Thyroid gland (tissue), 4 donors: ENCODE measurements around the gene AIRE.

Experiments used
- POLR2A ChIP-seq, 2 donors: fragments of 450-650 bp; IDR thresholded peaks; one replicate each; pipeline ENCODE4 v1.6.1; 2017; ENCODE audit warnings: antibody characterized with exemption in 2 of 2, mild to moderate bottlenecking in 2 of 2, moderate library complexity in 1 of 2
- TF ChIP-seq, protein P1 (sequence below), 6 experiments: fragments of 200-600 bp in 3 of 6; fragments of 450-650 bp in 3 of 6; sonication (generic) in 3 of 6; IDR thresholded peaks; one replicate each; pipeline ENCODE4 v1.5.1; 2016 to 2019; ENCODE audit warnings: antibody characterized with exemption in 6 of 6, mild to moderate bottlenecking in 2 of 6, inconsistent platforms in 1 of 6, moderate library complexity in 1 of 6

DNA sequence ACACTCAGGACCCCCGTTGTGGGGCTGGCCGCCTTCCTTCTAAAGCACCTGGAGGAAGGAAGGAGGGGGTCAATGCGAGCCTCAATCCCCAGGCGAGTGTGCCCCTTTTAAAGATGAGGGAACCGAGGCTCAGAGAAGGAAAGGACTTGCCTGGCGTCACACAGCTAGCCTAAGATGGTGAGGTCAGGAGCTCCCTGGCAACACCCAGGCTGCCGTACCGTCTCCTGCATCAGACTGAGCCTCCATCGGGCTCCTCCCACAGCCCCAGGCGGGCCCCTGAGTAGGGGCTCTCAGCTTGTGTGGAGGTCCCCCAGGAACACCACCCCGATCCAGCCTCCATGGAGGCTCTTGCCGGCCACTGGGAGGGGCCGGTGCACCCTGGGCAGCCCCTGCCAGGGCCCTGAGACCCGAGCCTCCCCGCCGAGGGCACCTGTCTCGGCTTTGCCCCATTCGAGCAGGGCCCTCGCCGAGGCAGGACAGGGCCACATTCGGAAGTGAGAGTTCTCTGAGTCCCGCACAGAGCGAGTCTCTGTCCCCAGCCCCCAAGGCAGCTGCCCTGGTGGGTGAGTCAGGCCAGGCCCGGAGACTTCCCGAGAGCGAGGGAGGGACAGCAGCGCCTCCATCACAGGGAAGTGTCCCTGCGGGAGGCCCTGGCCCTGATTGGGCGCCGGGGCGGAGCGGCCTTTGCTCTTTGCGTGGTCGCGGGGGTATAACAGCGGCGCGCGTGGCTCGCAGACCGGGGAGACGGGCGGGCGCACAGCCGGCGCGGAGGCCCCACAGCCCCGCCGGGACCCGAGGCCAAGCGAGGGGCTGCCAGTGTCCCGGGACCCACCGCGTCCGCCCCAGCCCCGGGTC is at the start of gene AIRE:
- TF ChIP-seq, protein P1, sequence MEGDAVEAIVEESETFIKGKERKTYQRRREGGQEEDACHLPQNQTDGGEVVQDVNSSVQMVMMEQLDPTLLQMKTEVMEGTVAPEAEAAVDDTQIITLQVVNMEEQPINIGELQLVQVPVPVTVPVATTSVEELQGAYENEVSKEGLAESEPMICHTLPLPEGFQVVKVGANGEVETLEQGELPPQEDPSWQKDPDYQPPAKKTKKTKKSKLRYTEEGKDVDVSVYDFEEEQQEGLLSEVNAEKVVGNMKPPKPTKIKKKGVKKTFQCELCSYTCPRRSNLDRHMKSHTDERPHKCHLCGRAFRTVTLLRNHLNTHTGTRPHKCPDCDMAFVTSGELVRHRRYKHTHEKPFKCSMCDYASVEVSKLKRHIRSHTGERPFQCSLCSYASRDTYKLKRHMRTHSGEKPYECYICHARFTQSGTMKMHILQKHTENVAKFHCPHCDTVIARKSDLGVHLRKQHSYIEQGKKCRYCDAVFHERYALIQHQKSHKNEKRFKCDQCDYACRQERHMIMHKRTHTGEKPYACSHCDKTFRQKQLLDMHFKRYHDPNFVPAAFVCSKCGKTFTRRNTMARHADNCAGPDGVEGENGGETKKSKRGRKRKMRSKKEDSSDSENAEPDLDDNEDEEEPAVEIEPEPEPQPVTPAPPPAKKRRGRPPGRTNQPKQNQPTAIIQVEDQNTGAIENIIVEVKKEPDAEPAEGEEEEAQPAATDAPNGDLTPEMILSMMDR (IDR thresholded peaks at IDR 0.05): no peak
- TF ChIP-seq POLR2A (IDR thresholded peaks at IDR 0.05): no peak
